Panc1 (cell line): ENCODE results near the gene CEP164. TPM values are rescaled to one million over a fixed set of nuclear protein-coding genes. Genes with fewer than 3 reads are reported as not detected.

ENCODE experiments used
- ATAC-seq: fragments of 200-7000 bp; cut with Tn5 transposase; 2 replicates; pipeline ENCODE4 v1.9.1; 2020; ENCODE audit warnings: mild to moderate bottlenecking, moderate library complexity
- BruUV-seq: library from RNA; stranded (reverse); fragments of 400-500 nt; replicated peaks from 2 replicates; lab custom pipeline; 2021; lab: Mats Ljungman, UMichigan
- CTCF ChIA-PET: fragments of 300-600 bp; sonication (Branson Sonifier 250); formaldehyde crosslinking; loops from one replicate; lab custom pipeline; 2022; ENCODE audit warnings: antibody characterized with exemption; lab: Charles Lee
- POLR2A ChIA-PET: fragments of 300-600 bp; sonication (Branson Sonifier 250); formaldehyde crosslinking; loops from one replicate; lab custom pipeline; 2022; ENCODE audit warnings: antibody characterized with exemption; lab: Charles Lee
- DNase-seq: peaks from one replicate; pipeline ENCODE4 v3.0.0-alpha.2; 2010; ENCODE audit warnings: low read depth, low spot score
- H3K27ac ChIP-seq: 2 replicates; pipeline ENCODE4 v1.5.1; 2011; ENCODE audit warnings: mild to moderate bottlenecking, low read length, inconsistent platforms
- H3K27me3 ChIP-seq: fragments of 200-500 bp; sonication (Bioruptor generic); 2 replicates; pipeline ENCODE4 v1.6.0; 2014; ENCODE audit warnings: low read length, inconsistent platforms; ENCODE audit not compliant: control insufficient read depth, insufficient read depth
- H3K36me3 ChIP-seq: fragments of 200-500 bp; sonication (Bioruptor generic); 2 replicates; pipeline ENCODE4 v1.5.1; 2014; ENCODE audit warnings: inconsistent platforms, mild to moderate bottlenecking, low read length, moderate library complexity; ENCODE audit not compliant: control insufficient read depth, insufficient read depth
- H3K4me1 ChIP-seq: 2 replicates; pipeline ENCODE4 v1.5.1; 2011; ENCODE audit warnings: inconsistent platforms, mild to moderate bottlenecking, low read length, moderate library complexity; ENCODE audit not compliant: control insufficient read depth, insufficient read depth
- H3K4me3 ChIP-seq, 2 experiments: 2 replicates each; pipeline ENCODE4 v1.5.1; 2011 to 2012; ENCODE audit warnings: low read depth in 2 of 2, low read length in 2 of 2, mild to moderate bottlenecking in 2 of 2, inconsistent platforms in 1 of 2, moderate library complexity in 1 of 2
- H3K9me3 ChIP-seq: fragments of 200-500 bp; sonication (Bioruptor generic); 2 replicates; pipeline ENCODE4 v1.5.1; 2014; ENCODE audit warnings: low read depth, mild to moderate bottlenecking, inconsistent platforms, low read length, moderate library complexity; ENCODE audit not compliant: control insufficient read depth, insufficient read depth
- POLR2AphosphoS5 ChIP-seq: IDR thresholded peaks from 2 replicates; pipeline ENCODE4 v1.6.1; 2012; ENCODE audit warnings: mild to moderate bottlenecking, low read depth, low read length, moderate library complexity
- SIN3A ChIP-seq: IDR thresholded peaks from 2 replicates; pipeline ENCODE4 v1.6.1; 2012; ENCODE audit warnings: low read depth, mild to moderate bottlenecking, low read length, moderate library complexity, borderline replicate concordance; ENCODE audit not compliant: insufficient read depth
- TCF7L2 ChIP-seq: IDR thresholded peaks from 2 replicates; pipeline ENCODE4 v1.6.1; 2011; ENCODE audit warnings: mild to moderate bottlenecking, low read depth, low read length, inconsistent platforms
- in situ Hi-C: cut with HindIII; loops from 2 replicates; pipeline ENCODE4 v1.10.0; 2016; ENCODE audit warnings: low sequenced_read_pairs, low pct_unique_long_range_greater_than_20kb
- intact Hi-C: fragments of 100-400 bp; cut with micrococcal nuclease; formaldehyde crosslinking; loops from one replicate; pipeline ENCODE4 v1.10.0; 2022; ENCODE audit not compliant: unreplicated experiment
- total RNA-seq: library from RNA; stranded (reverse); gene quantifications from one replicate; pipeline ENCODE4 v1.2.1, GENCODE V29; 2021; ENCODE audit not compliant: unreplicated experiment
- TF ChIP-seq, protein P1 (sequence below), 2 experiments: IDR thresholded peaks; 2 replicates each; pipeline ENCODE4 v1.6.1; 2011 to 2012; ENCODE audit warnings: low read depth in 2 of 2, control low read depth in 1 of 2, low read length in 1 of 2, mild to moderate bottlenecking in 1 of 2, moderate library complexity in 1 of 2; ENCODE audit not compliant: insufficient read depth in 1 of 2
- TF ChIP-seq, protein P2 (sequence below): fragments of 450-650 bp; IDR thresholded peaks from 2 replicates; pipeline ENCODE4 v1.5.1; 2017; ENCODE audit warnings: mild to moderate bottlenecking

The CEP164 gene
- total RNA-seq, 1 experiment from 2014 or later = 75.4 TPM

DNA sequence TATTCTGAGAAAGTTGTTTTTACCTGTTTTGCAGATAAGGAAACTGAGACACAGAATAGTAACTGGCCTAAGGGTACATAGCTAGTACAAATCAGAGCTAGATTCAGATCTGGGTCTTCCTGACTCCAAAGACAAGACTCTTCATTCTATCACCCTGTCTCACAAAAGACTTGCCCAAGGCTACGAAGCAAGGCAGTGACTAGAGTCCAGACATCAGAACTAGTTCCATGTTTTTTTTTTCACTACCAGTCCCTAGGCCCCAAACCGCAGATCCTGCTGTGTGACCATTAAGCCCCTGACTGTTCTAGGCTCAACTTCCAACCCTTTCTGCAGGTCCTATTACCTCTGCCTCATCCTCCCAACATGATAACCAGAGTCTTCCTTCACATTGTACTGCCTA, 35.0 kb upstream of the CEP164 start:
- no TSS peak for BruUV-seq
- Histone ChIP-seq H3K27ac (no peak overlapping the region), H3K4me1 (no peaks in the 10 kb centered on the region), H3K4me3 (no peak overlapping the region), H3K27me3 (no peaks in the 10 kb centered on the region), H3K9me3 (no peaks in the 10 kb centered on the region), H3K36me3 (peaks cover 2% of the 10 kb centered on the region; the same call in 1 of the 2 replicates)
- DNase-seq = no peak
- ChIA-PET CTCF (interaction anchor here (0.7 kb wide), 1 partner anchor 76 kb away, joined by 3 read pairs; no protein-coding TSS in a partner anchor), POLR2A (no interaction called here)
- ATAC-seq = no peak
- in situ Hi-C loops (no loop called here), intact Hi-C loops (no loop called here)
- TF ChIP-seq, protein P1, sequence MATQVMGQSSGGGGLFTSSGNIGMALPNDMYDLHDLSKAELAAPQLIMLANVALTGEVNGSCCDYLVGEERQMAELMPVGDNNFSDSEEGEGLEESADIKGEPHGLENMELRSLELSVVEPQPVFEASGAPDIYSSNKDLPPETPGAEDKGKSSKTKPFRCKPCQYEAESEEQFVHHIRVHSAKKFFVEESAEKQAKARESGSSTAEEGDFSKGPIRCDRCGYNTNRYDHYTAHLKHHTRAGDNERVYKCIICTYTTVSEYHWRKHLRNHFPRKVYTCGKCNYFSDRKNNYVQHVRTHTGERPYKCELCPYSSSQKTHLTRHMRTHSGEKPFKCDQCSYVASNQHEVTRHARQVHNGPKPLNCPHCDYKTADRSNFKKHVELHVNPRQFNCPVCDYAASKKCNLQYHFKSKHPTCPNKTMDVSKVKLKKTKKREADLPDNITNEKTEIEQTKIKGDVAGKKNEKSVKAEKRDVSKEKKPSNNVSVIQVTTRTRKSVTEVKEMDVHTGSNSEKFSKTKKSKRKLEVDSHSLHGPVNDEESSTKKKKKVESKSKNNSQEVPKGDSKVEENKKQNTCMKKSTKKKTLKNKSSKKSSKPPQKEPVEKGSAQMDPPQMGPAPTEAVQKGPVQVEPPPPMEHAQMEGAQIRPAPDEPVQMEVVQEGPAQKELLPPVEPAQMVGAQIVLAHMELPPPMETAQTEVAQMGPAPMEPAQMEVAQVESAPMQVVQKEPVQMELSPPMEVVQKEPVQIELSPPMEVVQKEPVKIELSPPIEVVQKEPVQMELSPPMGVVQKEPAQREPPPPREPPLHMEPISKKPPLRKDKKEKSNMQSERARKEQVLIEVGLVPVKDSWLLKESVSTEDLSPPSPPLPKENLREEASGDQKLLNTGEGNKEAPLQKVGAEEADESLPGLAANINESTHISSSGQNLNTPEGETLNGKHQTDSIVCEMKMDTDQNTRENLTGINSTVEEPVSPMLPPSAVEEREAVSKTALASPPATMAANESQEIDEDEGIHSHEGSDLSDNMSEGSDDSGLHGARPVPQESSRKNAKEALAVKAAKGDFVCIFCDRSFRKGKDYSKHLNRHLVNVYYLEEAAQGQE (IDR thresholded peaks at IDR 0.05; ENCODE audit: insufficient read depth in 1 of 2, low read depth in 2 of 2, low read length in 1 of 2) = no peak
- TF ChIP-seq TCF7L2 = no peak
- no peak for TF ChIP-seq SIN3A
- TF ChIP-seq POLR2AphosphoS5 = no peak
- TF ChIP-seq, protein P2, sequence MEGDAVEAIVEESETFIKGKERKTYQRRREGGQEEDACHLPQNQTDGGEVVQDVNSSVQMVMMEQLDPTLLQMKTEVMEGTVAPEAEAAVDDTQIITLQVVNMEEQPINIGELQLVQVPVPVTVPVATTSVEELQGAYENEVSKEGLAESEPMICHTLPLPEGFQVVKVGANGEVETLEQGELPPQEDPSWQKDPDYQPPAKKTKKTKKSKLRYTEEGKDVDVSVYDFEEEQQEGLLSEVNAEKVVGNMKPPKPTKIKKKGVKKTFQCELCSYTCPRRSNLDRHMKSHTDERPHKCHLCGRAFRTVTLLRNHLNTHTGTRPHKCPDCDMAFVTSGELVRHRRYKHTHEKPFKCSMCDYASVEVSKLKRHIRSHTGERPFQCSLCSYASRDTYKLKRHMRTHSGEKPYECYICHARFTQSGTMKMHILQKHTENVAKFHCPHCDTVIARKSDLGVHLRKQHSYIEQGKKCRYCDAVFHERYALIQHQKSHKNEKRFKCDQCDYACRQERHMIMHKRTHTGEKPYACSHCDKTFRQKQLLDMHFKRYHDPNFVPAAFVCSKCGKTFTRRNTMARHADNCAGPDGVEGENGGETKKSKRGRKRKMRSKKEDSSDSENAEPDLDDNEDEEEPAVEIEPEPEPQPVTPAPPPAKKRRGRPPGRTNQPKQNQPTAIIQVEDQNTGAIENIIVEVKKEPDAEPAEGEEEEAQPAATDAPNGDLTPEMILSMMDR = no peak

DNA sequence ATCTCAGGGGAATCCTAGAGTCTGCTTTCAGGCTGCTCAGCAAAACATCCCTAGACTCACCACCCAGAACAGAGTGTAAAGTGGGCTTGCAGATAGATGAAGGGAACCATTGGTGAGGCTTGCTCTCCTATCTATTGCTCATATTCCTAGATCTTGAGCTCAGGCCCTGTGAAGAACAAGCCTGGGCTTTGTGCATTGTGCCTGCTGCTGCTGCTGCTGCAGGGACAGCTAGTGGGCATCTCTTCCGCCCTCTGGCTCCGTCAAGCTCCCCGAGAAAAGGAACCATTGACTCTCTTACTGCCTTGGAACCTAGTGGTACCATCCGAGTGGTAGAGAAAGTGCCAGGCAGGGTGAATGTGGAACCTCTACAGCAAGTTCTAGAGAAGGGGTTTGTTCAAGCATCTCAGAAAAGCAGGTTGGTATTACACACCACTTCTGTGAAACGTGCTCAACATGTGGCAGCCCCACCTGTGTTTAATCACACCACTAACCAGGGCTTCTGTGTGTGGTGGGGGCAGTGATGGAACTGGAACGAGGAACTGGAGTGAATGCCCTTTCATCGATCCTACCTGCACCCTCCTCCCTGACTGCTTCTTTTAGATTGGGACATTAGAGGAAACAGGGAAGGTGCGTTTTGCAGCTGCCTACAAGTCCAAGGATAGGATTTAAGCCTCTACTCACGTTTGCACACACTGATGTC, 32.1 kb upstream of the CEP164 start:
- BruUV-seq = no TSS peak
- no peaks in the 10 kb centered on the region for H3K4me1 ChIP-seq
- in situ Hi-C loops (no loop called here), intact Hi-C loops (no loop called here)
- DNase-seq (no peak), ATAC-seq (0 out of 2 replicates have a peak, but pooled peaks have one; percentile 20)
- no peaks in the 10 kb centered on the region for H3K36me3 ChIP-seq
- no peak overlapping the region for H3K27ac ChIP-seq
- ChIA-PET CTCF (interaction anchor here (0.5 kb wide), 1 partner anchor 22 kb away, joined by 3 read pairs; no protein-coding TSS in a partner anchor), POLR2A (no interaction called here)
- no peaks in the 10 kb centered on the region for H3K9me3 ChIP-seq
- no peaks in the 10 kb centered on the region for H3K27me3 ChIP-seq
- H3K4me3 ChIP-seq = no peak overlapping the region
- TF ChIP-seq, protein P2 = no peak
- no peak for TF ChIP-seq TCF7L2
- TF ChIP-seq SIN3A = no peak
- TF ChIP-seq, protein P1 (IDR thresholded peaks at IDR 0.05; ENCODE audit: insufficient read depth in 1 of 2, low read depth in 2 of 2, low read length in 1 of 2) = no peak
- no peak for TF ChIP-seq POLR2AphosphoS5
